PC-3 (cell line): Measurements from ENCODE around the gene CHD1. TPM values are rescaled to one million over a fixed set of nuclear protein-coding genes. Genes with fewer than 3 reads are reported as not detected.
A peak's percentile ranks its signal among the peaks of the same experiment; 100 is the strongest.

Experiments
- ATAC-seq: fragments of 200-7000 bp; cut with Tn5 transposase; 2 replicates; pipeline ENCODE4 v1.9.1; 2020; ENCODE audit warnings: mild to moderate bottlenecking, moderate library complexity
- BruUV-seq: library from RNA; stranded (reverse); fragments of 400-500 nt; replicated peaks from 2 replicates; lab custom pipeline; 2021; lab: Mats Ljungman, UMichigan
- CTCF ChIA-PET: fragments of 300-600 bp; sonication (Branson Sonifier 250); formaldehyde crosslinking; loops from one replicate; lab custom pipeline; 2022; ENCODE audit warnings: antibody characterized with exemption; lab: Charles Lee
- POLR2A ChIA-PET: fragments of 300-600 bp; sonication (Branson Sonifier 250); formaldehyde crosslinking; loops from one replicate; lab custom pipeline; 2022; ENCODE audit warnings: antibody characterized with exemption; ENCODE audit not compliant: unreplicated experiment; lab: Charles Lee
- DNase-seq: peaks from one replicate; pipeline ENCODE4 v3.0.0-alpha.2; 2015
- H2AFZ ChIP-seq: fragments of 300-600 bp; sonication (generic); 2 replicates; pipeline ENCODE4 v1.6.0; 2016; ENCODE audit warnings: antibody characterized with exemption, low read length
- H3F3A ChIP-seq: fragments of 300-600 bp; sonication (generic); one replicate; pipeline ENCODE4 v1.6.0; 2017; ENCODE audit warnings: antibody characterized with exemption, low read length, control low read depth, mild to moderate bottlenecking; ENCODE audit not compliant: unreplicated experiment
- H3K27ac ChIP-seq: fragments of 300-600 bp; sonication (generic); 2 replicates; pipeline ENCODE4 v1.5.1; 2016; ENCODE audit warnings: mild to moderate bottlenecking, low read length
- H3K27me3 ChIP-seq: fragments of 300-600 bp; sonication (generic); 2 replicates; pipeline ENCODE4 v1.6.1; 2016; ENCODE audit warnings: low read length, mixed read lengths
- H3K36me3 ChIP-seq: fragments of 300-600 bp; sonication (generic); 2 replicates; pipeline ENCODE4 v1.6.1; 2016; ENCODE audit warnings: low read depth, mixed run types, low read length, mixed read lengths
- H3K4me1 ChIP-seq: fragments of 300-600 bp; sonication (generic); 2 replicates; pipeline ENCODE4 v1.5.1; 2016; ENCODE audit warnings: low read length; ENCODE audit not compliant: insufficient read depth
- H3K4me2 ChIP-seq: fragments of 300-600 bp; sonication (generic); 2 replicates; pipeline ENCODE4 v1.6.0; 2016; ENCODE audit warnings: low read length
- H3K4me3 ChIP-seq: fragments of 300-600 bp; sonication (generic); 2 replicates; pipeline ENCODE4 v1.5.1; 2016; ENCODE audit warnings: mild to moderate bottlenecking, low read length, mixed read lengths
- H3K79me2 ChIP-seq: fragments of 300-600 bp; sonication (generic); 2 replicates; pipeline ENCODE4 v1.6.1; 2017; ENCODE audit warnings: low read length, mixed read lengths
- H3K9ac ChIP-seq: fragments of 300-600 bp; sonication (generic); 2 replicates; pipeline ENCODE4 v1.6.0; 2016; ENCODE audit warnings: mild to moderate bottlenecking, low read length
- H3K9me2 ChIP-seq: fragments of 300-600 bp; sonication (generic); replicated peaks from 2 replicates; pipeline ENCODE4 v1.6.1; 2016; ENCODE audit warnings: mixed run types, low read length, mixed read lengths
- H3K9me3 ChIP-seq: fragments of 300-600 bp; sonication (generic); 2 replicates; pipeline ENCODE4 v1.6.1; 2016; ENCODE audit warnings: low read length, mixed read lengths
- H4K20me1 ChIP-seq: fragments of 300-600 bp; sonication (generic); 2 replicates; pipeline ENCODE4 v1.6.1; 2016; ENCODE audit warnings: low read length, mixed read lengths
- CTCF ChIP-seq: fragments of 300-600 bp; sonication (generic); conservative IDR thresholded peaks from 2 replicates; pipeline ENCODE4 v1.5.1; 2017; ENCODE audit warnings: antibody characterized with exemption, low read depth, mild to moderate bottlenecking, low read length
- EZH2 ChIP-seq: fragments of 300-600 bp; sonication (generic); IDR thresholded peaks from one replicate; pipeline ENCODE4 v1.6.1; 2017; ENCODE audit warnings: antibody characterized with exemption, mild to moderate bottlenecking, low read length; ENCODE audit not compliant: unreplicated experiment
- EZH2phosphoT487 ChIP-seq: fragments of 300-600 bp; sonication (generic); IDR thresholded peaks from 2 replicates; pipeline ENCODE4 v1.6.1; 2018; ENCODE audit warnings: mild to moderate bottlenecking, antibody characterized with exemption, low read length, borderline replicate concordance
- intact Hi-C: fragments of 100-400 bp; cut with micrococcal nuclease; formaldehyde crosslinking; loops from 2 replicates; pipeline ENCODE4 v1.9.0; 2023
- total RNA-seq: library from RNA; depleted of rRNA; stranded (reverse); fragments of >200 nt; gene quantifications from 2 replicates; pipeline ENCODE4 v1.2.3, GENCODE V29; 2014

The CHD1 gene
- total RNA-seq, 1 experiment from 2014 or later: 45.9 TPM

GRCh38 chr5:98839469-98840383 lies 89.1 kb downstream of the CHD1 start:
- H3K9me3 ChIP-seq: 0 out of 2 replicates have a peak, but pooled peaks cover 3% of the 10 kb centered on the region
- H3K27me3 ChIP-seq: no peaks in the 10 kb centered on the region
- ATAC-seq (peak; percentile 33; the same call in 1 of the 2 replicates), DNase-seq (peak; percentile 43)
- CTCF ChIA-PET: interaction anchor here (0.6 kb wide), 1 partner anchor 195 kb away, joined by 3 read pairs; no protein-coding TSS in a partner anchor
- H3K27ac ChIP-seq: no peak overlapping the region
- no peaks in the 10 kb centered on the region for H4K20me1 ChIP-seq
- H3K4me1 ChIP-seq: no peaks in the 10 kb centered on the region
- no peak overlapping the region for H3K4me2 ChIP-seq
- intact Hi-C loops: no loop called here
- no peaks in the 10 kb centered on the region for H3F3A ChIP-seq
- H3K79me2 ChIP-seq: no peaks in the 10 kb centered on the region
- no peak overlapping the region for H3K9ac ChIP-seq
- H3K9me2 ChIP-seq: no peaks in the 10 kb centered on the region
- no peak overlapping the region for H2AFZ ChIP-seq
- no peak overlapping the region for H3K4me3 ChIP-seq
- H3K36me3 ChIP-seq: no peaks in the 10 kb centered on the region
- no peak for TF ChIP-seq EZH2phosphoT487
- TF ChIP-seq CTCF: peak; percentile 63
- POLR2A ChIA-PET: no interaction called here
- no TSS peak for BruUV-seq

GRCh38 chr5:98836175-98836574 lies 92.6 kb downstream of the CHD1 start:
- Histone ChIP-seq H3K79me2 (no peaks in the 10 kb centered on the region), H3K4me1 (no peaks in the 10 kb centered on the region), H3K27ac (no peak overlapping the region), H3K9me3 (no peaks in the 10 kb centered on the region), H3K4me3 (no peak overlapping the region), H3K9me2 (no peaks in the 10 kb centered on the region), H3K27me3 (no peaks in the 10 kb centered on the region), H3K4me2 (no peak overlapping the region), H3K9ac (no peak overlapping the region), H3F3A (no peaks in the 10 kb centered on the region), H2AFZ (0 out of 2 replicates have a peak overlapping the region, but pooled peaks have one; percentile 21), H4K20me1 (no peaks in the 10 kb centered on the region), H3K36me3 (no peaks in the 10 kb centered on the region)
- POLR2A ChIA-PET: no interaction called here
- TF ChIP-seq EZH2phosphoT487: no peak
- TF ChIP-seq CTCF: no peak
- TF ChIP-seq EZH2: no peak
- CTCF ChIA-PET: no interaction called here
- peak; percentile 15; the same call in 1 of the 2 replicates for ATAC-seq
- intact Hi-C loops: no loop called here
- no peak for DNase-seq
- no TSS peak for BruUV-seq
